ENCODE measurements around the gene MAP1LC3B.
"Not testable (repeated sequence)": the region's sequence is repeated elsewhere in the genome, so short reads cannot be mapped to it uniquely, and the experiment has no call there.

Gene MAP1LC3B

DNA sequence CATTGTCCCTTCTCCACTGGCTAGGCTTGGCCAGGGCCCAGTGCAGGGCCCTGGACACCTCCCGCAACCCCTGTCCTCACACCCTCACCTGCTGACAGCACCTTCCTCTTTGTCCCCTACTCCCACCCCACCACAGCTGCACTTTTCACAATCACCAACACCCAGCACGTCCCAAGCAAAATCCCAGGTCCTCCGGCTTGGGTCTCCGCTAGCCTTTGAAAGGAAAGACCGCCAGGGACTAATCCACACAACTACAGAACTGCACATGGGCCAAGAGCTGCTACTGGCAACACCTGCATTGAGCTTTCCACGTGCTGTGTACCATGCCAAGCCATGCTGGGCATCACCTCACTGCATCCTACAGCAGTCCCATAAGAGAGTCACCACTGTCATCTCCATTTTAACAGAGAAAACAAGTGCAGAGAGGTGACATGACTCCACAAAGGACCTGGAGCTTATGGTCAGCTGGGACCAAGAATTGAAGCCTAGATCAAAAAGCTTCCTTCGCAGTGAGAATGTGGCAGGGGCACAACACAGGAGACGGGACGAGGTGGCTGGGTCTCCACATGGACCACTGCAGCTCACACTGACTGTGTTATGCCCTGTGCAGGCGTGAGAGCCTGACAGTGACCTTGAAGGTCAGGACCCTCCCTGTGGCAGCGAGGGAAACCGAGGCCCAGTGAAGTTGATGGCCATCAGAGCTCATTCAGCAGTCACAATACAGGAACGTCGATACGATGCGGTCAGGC lies 31.1 kb upstream of the MAP1LC3B start:
- TF ChIP-seq, protein P1, sequence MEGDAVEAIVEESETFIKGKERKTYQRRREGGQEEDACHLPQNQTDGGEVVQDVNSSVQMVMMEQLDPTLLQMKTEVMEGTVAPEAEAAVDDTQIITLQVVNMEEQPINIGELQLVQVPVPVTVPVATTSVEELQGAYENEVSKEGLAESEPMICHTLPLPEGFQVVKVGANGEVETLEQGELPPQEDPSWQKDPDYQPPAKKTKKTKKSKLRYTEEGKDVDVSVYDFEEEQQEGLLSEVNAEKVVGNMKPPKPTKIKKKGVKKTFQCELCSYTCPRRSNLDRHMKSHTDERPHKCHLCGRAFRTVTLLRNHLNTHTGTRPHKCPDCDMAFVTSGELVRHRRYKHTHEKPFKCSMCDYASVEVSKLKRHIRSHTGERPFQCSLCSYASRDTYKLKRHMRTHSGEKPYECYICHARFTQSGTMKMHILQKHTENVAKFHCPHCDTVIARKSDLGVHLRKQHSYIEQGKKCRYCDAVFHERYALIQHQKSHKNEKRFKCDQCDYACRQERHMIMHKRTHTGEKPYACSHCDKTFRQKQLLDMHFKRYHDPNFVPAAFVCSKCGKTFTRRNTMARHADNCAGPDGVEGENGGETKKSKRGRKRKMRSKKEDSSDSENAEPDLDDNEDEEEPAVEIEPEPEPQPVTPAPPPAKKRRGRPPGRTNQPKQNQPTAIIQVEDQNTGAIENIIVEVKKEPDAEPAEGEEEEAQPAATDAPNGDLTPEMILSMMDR (IDR thresholded peaks at IDR 0.05; ENCODE audit: low read depth, low read length, poor library complexity, severe bottlenecking) = no peak
- Histone ChIP-seq H3K9me2 (replicated peaks; ENCODE audit: control insufficient read depth, low read length) (no peaks in the 10 kb centered on the region), H3K4me2 (ENCODE audit: low read length) (no peak overlapping the region), H3K4me3 (ENCODE audit: low read length) (no peak overlapping the region), H3K79me2 (ENCODE audit: control insufficient read depth, low read length) (peaks cover 26% of the 10 kb centered on the region), H3K27me3 (ENCODE audit: control insufficient read depth, low read length) (no peaks in the 10 kb centered on the region), H3F3A (ENCODE audit: control insufficient read depth, insufficient read depth) (no peaks in the 10 kb centered on the region), H3K4me1 (ENCODE audit: control insufficient read depth, low read length) (no peaks in the 10 kb centered on the region), H3K27ac (ENCODE audit: low read depth, low read length) (no peak overlapping the region), H4K20me1 (ENCODE audit: control insufficient read depth, insufficient read depth, low read depth, low read length) (no peaks in the 10 kb centered on the region), H3K36me3 (ENCODE audit: control insufficient read depth, low read length) (peaks cover 45% of the 10 kb centered on the region), H3K9me3 (ENCODE audit: control insufficient read depth, insufficient read depth, low read length) (no peaks in the 10 kb centered on the region)

DNA sequence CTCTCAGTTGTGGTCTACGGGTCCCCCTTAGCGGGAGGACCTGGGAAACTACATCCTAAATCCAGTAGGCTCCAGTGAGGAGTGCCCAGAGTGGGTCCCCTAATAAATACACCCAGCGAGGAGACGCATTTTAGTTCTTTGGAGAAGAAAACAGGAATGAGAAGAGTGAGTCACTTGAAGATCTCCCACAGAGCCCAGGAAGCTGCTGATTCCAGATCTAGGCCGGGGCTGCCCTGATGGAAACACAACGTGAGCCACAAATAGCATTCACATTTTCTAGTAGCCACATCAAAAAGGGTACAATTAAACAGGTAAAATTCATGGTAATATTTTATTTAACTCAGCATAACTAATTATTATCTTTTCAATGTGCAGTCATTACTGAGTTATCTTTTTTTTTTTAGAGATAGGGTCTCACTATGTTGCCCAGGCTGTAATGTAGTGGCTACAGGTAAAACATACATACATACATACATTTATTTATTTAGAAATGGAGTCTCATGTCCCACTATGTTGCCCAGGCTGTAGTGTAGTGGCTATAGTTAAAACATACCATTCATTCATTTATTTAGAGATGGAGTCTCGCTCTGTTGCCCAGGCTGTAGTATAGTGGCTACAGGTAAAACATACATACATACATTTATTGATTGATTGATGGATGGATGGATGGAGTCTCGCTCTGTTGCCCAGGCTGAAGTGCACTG lies 30.1 kb upstream of the MAP1LC3B start:
- TF ChIP-seq EZH2phosphoT487 (IDR thresholded peaks at IDR 0.05; ENCODE audit: borderline replicate concordance, low read length) = no peak
- TF ChIP-seq, protein P1 (IDR thresholded peaks at IDR 0.05; ENCODE audit: low read depth, low read length, poor library complexity, severe bottlenecking) = no peak
- Histone ChIP-seq H3K79me2 (ENCODE audit: control insufficient read depth, low read length) (peaks cover 34% of the 10 kb centered on the region), H3K36me3 (ENCODE audit: control insufficient read depth, low read length) (peaks cover 42% of the 10 kb centered on the region), H3K4me3 (ENCODE audit: low read length) (no peak overlapping the region), H4K20me1 (ENCODE audit: control insufficient read depth, insufficient read depth, low read depth, low read length) (no peaks in the 10 kb centered on the region), H3K4me1 (ENCODE audit: control insufficient read depth, low read length) (no peaks in the 10 kb centered on the region), H3F3A (ENCODE audit: control insufficient read depth, insufficient read depth) (no peaks in the 10 kb centered on the region), H3K27me3 (ENCODE audit: control insufficient read depth, low read length) (no peaks in the 10 kb centered on the region), H3K9me2 (replicated peaks; ENCODE audit: control insufficient read depth, low read length) (no peaks in the 10 kb centered on the region), H3K4me2 (ENCODE audit: low read length) (no peak overlapping the region), H3K27ac (ENCODE audit: low read depth, low read length) (no peak overlapping the region), H3K9me3 (ENCODE audit: control insufficient read depth, insufficient read depth, low read length) (no peaks in the 10 kb centered on the region)

DNA sequence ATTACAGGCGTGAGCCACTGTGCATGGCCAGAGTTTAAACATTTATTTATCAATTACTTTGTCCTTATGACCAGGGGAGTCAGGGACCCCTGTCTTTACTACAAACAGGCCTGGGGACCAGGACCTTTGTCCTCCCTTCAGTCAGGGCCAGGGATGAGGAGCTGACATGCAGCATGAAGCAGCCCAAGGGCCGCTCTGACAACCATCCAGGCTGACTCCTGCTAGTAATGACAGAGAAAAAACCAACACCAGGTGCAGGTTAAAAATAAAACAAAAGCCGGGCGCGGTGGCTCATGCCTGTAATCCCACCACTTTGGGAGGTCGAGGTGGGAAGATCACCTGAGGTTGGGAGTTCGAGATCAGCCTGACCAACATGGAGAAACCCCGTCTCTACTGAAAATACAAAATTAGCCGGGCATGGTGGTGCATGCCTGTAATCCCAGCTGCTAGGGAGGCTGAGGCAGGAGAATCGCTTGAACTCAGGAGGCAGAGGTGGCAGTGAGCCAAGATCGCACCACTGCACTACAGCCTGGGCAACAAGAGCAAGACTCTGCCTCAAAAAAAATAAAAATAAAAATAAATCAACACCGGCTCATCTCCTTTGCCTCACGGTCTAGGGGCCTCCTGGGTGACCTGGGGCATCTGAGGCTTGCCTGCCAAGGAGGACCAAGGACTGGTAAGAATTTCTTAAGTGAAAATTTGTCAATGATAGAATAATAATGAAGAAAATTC lies 29.1 kb upstream of the MAP1LC3B start:
- not testable (repeated sequence) for H3K4me2 ChIP-seq (ENCODE audit: low read length); H3K27ac ChIP-seq (ENCODE audit: low read depth, low read length)

More for the DNA sequence above, 29.1 kb upstream of the MAP1LC3B start:
- H3K36me3 ChIP-seq (ENCODE audit: control insufficient read depth, low read length) = peaks cover 49% of the 10 kb centered on the region
- H3K9me3 ChIP-seq (ENCODE audit: control insufficient read depth, insufficient read depth, low read length); H3F3A ChIP-seq (ENCODE audit: control insufficient read depth, insufficient read depth); H3K9me2 ChIP-seq (replicated peaks; ENCODE audit: control insufficient read depth, low read length); H3K4me3 ChIP-seq (ENCODE audit: low read length); H4K20me1 ChIP-seq (ENCODE audit: control insufficient read depth, insufficient read depth, low read depth, low read length); H3K27me3 ChIP-seq (ENCODE audit: control insufficient read depth, low read length); H3K4me1 ChIP-seq (ENCODE audit: control insufficient read depth, low read length): not testable (repeated sequence)
- H3K79me2 ChIP-seq (ENCODE audit: control insufficient read depth, low read length) = peaks cover 44% of the 10 kb centered on the region

All from DOHH2 (cell line).